NCI-H446 treated with DMSO at 0.1 percent for 48 hours (cell line): ENCODE data around the gene MYRF.

Experiments used
- DNase-seq: peaks from one replicate; lab custom pipeline; 2025; lab: John Stamatoyannopoulos, UW

The MYRF gene

DNA sequence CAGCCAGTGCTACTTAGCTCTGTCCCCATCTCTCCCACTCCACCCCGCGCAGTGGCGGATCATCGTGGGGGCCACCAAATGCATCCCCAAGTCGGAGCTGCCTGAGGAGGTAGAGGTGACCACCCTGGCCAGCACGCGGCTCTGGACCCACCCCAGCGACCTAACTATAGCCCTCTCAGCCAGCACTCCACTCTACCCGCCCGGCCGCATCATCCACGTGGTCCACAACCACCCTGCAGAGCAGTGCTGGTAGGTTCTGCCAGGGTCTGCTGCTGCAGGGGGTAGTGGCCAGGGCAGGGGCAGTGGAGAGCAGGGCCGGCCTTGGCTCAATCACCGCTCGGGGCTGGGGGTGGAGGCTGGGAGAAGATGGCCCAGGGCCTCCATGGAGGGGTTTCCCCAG, 13.0 kb upstream of the MYRF start:
- DNase-seq: no peak

DNA sequence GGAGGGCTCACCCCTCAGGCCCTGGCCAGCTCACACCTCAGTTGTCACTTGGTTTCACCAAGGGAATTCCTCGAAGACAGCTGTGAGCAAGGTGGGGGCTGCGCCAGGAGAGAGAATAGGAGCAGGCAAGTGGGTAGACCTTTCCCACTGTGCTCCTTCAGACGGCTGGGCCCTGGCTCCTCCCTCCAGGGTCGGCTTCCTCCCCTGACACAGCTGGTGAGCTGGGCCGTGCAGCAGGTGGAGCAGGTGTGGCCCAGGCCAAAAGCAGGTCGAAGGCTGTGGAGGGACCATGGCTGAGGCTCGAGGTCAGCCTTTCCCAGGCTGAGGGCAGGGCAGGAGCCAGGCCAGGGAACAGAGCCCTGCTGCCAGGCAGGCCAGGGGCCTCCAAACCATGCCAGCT, 12.5 kb upstream of the MYRF start:
- DNase-seq: no peak

DNA sequence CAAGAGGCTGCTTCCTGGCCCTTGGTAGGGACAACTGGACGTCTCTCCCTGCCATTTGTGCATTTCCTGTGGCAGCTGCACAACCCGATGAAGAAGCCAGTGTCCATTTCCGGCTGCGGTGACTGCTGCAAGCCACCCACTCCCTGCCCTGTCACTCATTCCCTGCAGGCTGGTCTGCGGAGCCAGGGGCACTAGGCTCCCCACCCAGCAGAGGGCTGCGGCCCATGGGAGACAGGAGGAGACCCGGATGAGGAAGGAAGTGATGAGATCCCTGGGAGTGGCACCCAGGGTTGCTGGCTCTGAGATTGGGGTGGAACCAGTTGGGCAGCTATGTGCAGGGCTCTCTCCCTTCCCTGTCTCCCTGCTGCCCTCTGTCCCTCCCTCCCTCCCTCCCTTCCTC, 10.0 kb upstream of the MYRF start:
- no peak for DNase-seq

DNA sequence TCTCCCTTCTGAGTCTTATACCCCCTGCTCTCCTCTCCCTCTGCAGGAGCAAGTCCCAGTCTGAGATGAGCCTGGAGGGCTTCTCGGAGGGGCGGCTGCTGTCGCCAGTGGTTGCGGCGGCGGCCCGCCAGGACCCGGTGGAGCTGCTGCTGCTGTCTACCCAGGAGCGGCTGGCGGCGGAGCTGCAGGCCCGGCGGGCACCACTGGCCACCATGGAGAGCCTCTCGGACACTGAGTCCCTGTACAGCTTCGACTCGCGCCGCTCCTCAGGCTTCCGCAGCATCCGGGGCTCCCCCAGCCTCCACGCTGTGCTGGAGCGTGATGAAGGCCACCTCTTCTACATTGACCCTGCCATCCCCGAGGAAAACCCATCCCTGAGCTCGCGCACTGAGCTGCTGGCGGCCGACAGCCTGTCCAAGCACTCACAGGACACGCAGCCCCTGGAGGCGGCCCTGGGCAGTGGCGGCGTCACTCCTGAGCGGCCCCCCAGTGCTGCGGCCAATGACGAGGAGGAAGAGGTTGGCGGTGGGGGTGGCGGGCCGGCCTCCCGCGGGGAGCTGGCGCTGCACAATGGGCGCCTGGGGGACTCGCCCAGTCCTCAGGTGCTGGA, 8.8 kb upstream of the MYRF start:
- no peak for DNase-seq

DNA sequence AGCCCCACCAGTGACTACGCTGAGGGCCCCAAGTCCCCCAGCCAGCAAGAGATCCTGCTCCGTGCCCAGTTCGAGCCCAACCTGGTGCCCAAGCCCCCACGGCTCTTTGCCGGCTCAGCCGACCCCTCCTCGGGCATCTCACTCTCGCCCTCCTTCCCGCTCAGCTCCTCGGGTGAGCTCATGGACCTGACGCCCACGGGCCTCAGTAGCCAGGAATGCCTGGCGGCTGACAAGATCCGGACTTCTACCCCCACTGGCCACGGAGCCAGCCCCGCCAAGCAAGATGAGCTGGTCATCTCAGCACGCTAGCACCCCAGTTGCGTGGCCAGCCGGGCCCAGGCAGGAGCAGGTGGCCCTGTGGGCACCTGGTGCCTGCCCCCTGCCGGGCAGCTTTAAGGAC, 8.3 kb upstream of the MYRF start:
- no peak for DNase-seq

DNA sequence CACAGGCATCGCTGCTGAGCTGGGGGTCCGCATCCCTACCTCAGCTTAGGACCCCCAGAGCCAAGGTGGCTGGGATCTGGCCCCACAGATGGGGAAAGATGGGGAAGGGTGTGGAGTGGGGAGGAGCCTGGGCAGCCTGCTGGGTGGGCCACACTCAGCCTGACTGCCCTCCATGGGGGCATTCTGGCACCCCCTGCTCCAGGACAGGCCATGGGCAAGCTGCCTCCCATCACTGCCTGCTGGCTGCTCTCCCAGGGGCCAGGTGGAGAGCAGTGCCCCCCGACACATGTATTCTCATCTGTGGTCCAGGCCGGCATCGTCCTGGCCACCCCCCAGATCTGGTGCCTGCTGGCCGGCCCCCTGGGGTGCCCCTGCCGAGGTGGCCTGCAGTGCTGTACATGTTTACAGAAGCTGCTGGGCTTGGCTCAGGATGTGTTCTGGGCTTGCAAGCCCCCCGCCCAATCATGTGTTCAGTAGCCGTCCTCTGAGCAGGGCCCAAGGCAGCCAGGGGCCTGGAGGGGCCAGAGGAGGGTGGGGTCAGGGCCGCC, 7.8 kb upstream of the MYRF start:
- DNase-seq: no peak

DNA sequence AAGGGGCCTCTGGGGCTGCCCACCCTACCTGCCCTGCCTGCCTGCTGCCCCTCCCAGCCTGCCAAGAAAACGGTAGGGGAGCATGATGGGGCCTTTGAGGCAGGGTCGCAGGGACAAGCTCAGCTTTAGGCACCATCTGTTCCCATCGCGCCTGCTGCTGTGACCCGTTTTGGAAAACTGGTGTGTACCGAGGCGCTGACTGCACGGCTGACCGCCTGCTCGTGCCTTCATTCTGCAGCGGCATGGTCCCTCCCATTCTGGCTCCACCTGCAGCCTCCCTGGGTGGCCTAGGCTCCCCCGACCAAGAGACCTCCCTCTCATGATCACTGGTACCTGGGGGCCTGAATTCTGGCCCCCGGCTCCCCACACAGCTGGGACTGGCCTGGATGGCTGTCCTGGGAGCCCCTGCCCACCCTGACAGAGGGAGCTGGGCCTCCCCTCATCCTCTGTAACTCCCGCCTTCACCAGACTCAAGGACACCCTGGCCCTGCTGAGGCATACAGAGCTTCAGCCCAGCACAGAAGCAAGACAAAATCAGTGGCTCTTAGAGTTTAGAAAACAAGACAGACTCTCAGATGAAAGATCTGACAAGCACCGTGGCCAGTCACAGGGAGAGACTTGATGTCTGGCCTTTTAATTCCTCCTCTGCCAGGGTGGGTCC, 6.5 kb upstream of the MYRF start:
- no peak for DNase-seq

DNA sequence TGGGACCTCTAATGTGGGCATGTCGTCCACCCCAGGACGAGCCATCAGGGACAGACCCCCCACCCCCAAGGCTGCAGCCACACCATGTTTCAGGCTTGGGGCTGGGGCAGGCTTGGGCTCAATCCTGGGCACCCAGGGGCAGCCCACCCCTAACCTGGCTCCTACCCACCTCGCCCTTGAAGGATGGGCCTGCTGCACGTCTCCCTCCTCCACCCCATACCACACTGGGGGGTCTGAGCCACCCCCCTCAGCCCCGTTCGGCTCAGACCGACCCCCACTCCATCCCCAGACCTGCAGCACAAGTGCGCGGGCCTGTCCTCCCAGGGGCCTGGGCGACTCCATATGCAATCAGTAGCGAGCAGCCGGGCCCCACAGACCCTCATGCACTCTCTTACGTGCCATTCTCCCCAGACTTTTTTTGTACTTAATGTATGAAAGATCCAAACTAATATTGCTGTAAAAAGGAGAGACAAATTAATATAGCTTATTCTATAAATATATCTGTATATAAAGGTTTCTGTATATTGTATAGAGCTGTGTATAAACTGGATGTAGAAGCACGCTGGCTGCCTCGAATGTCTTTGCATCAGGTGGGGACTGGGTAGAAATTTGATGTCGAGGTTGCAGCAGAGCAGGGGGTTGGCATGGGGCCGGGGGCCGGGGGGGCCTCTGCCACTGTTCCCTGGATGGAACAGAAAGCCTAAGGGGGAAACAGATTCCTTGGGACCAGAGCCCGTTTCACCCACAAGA, 5.8 kb upstream of the MYRF start:
- DNase-seq: no peak

DNA sequence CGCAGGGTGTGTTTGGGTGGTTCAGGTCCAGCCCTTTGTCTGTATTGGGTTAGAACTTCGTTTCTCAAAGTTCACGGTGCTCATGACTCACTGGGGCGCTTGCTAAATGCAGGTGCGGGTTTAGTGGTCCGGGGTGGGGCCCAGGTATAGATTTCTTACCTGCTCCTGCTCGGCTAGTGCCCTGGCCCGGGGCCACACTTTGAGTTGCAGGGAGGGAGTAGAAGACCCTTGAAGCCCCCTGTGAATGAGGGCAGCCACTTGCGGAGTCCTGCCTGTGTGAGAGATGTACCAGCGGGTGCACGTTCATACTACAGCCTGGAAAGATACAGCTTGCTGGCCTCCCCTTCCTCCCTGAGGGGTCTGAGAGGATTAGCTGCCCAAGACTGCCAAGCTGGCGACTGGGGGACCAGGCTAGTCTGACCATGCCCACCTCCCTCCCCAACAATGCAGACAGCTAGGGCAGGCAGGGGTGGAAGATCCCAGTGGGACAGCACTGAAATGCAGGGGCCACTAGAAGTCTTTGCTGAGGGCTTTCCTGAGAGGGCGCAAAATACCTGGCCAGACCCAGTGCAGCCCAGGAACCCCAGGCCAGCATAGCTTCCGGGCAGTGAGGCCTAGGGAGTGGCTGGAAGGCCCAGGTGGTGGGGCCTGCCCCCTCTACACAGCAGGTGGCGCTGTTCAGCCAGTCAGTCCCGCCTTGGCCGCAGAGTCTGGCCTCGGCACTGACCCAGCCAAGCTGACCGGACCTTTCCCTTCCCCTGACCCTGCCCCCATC, 5.1 kb upstream of the MYRF start:
- DNase-seq: no peak

DNA sequence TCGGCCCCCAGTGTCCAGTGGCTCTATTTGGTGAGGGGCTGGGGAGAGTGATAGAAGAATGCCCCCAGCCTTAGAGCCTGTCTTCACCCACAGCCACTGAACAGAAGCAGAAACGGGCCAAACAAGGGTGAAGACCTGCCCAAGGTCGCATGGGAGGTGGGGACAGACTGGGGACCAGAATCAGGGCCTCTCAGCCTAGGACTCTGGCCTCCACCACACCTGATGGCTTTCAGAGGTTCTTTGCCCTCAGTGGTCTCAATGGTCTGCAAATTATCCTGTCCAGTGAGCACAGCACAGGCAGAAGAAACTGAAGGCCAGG, 4.5 kb upstream of the MYRF start:
- DNase-seq: no peak

DNA sequence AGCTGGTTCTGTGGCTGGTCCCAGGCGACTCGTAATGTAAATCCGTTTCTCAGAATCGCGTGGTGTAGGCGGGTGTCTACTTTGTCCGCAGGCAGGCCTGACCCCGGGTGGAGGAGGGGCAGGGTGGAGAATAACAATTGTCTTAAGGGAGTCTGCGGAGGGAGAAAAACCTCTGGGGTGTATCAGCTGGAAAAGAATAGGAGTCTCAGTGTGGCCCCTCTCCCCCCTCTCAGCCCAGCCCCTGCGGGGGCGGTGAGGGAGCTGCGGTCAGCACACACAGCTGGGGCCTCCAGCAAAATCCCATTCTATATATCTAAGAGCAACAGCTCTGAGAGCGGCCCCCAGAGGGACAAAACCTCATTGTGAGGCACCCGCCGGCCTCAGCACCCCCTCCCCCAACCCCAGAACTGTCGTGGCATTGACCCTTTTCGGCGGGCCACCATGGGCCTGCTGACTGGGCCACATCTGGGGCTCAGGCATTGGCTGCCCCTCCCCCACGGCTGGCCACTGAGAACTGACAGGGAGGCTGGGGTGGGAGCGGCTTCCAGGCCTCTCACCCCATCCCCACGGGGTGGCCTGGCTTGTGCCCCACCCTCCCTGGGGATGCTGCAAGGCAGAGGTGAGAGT, 2.7 kb upstream of the MYRF start:
- DNase-seq: no peak

DNA sequence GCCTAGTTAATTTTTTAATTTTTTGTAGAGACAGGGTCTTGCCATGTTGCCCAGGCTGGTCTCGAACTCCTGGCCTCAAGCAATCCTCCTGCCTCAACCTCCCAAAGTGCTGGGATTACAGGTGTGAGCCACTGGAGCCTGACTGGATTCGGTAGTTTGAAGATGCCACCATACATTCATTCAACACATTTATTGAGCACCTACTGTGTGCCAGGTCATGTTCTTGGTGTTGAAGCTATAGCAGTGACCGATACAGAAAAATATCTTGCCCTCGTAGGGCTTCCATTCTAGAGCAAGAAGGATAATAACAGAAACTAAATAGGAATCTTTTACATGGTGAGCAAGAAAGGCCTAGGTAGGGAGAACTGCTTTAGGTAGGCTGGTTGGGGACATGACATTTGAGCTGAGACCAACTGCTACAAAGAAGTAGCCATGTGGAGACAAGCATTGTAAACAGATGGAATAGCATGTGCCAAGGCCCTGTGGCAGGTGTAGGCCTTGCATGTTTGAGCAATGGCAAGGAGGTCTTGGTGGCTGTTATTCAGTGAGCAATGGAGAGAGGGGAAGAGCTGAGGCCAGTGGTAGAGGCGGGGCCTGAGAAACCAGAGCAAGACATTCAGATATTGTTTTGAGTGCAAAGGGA, 1.7 kb upstream of the MYRF start:
- no peak for DNase-seq

DNA sequence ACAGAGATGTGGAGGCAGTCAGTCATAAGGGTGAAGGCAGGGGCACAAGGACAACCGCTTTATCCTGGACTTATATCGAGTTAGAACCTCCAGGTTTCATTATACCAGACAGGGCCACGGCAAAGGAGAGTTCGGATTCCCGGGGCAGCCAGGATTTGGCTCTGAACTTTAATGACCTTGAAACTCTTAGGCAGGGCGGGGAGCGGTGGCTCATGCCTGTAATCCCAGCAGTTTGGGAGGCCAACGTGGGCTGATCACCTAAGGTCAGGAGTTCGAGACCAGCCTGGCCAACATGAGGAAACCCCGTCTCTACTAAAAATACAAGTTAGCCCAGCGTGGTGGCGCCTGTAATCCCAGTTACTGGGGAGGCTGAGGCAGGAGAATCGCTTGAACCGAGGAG, 1.1 kb upstream of the MYRF start:
- no peak for DNase-seq

DNA sequence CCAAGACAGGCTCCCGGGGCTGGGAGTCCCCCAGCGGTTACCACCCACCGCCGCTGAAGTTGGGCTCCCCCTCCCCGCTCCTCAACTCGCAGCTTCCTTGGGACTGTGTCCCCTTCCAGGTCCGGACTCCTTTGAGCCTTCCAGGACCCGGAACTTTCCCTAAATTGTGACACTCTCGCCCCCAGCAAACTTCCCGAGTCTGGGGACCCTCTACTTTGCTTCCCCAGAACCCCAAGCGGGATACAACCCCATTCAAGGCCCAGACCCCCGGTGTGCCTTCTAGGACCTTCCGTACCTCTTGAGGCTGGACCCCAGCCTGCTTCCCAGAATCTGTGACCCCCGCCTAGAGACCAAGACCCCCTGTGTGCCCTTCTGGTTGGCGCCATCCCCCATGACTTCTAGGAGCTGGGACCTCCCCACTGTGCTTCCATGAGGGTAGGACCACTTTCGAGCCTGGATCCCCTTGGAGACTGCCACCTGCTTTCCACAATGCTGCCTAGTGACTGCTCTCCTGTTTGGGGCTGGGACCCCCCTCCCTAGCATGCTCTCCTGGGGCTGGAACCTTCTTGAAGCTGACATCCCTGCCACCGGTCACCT, 587 bp downstream of the MYRF start:
- DNase-seq: no peak

DNA sequence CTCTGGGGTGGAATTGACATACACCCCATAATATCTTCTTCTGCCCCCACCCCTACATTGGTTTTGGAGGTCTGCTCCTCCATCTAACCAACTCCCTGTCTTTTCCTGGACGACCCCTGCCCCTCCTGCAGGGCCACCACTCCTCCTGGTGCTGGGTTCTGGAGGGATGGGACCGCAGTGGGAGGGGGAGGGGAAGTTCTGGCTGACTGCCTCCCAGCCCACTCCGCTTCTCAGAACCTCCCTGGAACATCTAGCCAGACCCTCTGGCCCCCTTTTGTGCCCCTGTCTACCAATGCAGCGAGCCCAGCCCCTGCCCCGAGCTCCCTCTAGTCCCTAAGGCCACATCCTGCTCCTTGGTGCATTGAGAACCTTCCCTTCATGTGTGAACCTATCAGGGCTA, 1.2 kb downstream of the MYRF start:
- DNase-seq: no peak

DNA sequence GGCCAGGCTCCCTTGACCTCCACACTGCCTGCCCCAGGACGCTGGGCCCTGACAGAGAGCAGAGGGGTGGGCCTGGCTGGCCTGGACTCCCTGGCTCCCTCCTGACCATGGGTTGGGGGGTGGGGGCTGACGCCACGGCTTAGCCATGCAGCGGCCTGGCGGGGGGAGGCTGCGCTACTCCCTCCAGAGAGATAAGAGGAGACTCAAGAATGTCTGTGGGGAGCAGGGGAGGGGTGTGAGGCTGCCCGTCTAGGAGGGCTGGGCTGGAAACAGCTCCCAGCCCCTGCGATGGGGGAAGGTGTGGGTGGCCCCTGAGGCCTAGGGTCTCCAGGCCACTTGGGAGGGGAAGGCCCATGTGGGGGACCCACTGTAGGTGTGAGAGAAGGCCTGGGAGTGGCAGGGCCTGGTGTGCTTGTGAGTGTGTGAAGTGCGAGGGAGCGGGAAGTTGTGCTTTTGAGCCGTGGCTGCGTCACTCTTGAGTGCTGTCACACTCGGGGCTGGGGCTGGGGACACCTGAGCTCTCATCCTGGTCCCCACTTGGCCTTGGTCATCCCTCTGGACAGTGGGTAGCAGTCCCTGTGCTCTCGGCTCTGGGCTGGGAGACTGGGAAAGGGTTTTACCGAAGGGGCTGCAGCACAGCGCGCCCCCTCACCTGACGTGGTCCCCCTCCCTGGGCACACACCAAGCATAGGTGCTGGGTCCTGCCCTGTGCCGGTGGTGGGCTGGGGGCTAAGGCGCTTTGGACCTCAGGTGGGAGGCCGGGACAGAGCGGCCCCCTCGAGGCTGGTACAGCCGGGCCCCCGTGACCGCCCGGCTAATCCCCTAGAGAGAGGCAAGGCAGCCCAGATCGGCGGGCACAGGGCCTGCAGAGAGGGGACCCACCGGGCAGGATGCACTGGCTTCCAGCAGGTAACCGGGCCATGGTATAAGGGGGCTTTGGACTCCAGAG, 2.4 kb downstream of the MYRF start:
- DNase-seq: no peak

DNA sequence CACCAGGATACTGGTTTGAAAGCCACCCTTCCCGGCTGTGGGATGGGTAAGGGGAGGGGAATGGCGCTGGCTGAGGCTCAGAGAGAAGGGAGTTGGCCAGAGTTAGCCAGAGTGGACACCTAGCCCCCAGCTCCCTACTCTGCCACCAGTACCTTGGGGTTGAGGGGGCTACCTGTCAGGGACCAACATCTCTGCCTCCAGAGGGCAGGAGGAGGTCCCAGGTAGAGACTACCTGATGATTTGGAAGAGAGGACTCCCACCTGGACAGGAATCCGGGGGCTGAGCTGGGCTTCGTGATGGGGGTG, 3.7 kb downstream of the MYRF start:
- DNase-seq: no peak

DNA sequence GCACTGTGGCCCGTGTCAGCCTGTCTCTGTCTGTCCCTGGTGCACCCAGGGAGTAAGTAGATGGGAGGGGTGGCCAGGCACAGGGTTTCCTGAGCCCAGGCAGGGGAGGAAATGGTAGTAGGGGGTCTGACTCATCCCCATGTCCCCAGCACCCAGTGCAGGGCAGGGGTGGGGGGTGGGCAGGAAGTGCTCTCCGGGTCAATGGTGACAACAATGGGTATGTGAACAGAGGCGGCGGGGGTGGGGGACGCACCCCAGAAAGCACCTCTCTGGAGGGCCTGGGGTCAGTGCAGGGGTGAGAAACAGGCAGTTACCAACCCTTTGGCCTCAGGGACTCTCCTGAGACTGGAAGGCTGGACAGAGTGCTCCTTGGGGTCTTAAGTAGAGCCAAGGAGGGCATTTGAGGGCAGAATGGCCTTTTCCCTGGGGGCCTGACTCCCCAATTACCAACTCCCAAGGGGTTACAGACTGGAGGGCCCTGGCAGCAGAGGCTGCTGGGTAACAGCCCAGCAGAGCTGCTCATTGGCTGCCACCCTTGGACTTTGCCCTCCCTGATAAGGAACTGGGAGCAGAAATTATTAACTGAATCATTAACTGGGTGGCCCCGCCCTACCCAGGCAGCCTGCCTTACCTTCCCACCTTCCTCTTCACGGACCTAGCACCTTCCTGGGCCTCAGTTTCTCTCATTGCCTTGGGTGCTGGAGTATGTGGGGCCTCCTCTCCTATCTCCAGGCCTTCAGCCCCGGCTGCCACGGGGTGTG, 4.2 kb downstream of the MYRF start:
- DNase-seq: no peak

DNA sequence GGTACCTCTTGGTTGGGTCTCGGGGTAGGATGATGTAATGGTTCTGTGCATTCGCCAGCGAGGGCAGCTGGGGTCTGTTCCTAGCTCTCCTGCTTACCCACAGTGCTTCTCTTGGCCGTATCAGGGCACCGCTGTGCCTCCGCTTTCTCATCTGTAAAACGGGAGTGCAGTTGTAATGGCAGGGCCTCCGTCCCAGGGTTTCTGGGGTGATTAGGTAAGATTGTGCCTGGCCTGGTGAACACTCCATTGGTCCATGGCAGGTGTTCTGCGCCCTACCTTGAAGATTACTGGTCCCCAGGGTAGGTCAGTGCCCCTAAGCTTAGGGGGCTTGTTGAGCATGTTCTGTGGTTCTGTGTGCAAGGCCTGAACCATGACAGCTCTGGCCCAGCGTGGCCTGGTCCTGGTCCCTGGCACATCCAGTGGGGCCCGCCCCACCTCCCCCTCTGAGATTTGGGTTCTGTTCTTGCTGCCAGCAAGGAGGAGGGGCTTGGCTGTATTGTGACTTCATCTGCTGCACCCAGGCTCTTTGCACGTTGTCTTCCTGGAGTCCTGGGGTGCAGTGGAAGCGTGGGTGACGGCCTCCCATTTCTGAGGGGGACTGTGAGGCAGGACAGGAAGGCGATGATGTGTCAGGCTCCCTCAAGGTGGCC, 4.9 kb downstream of the MYRF start:
- DNase-seq: no peak
